IgD-negative memory B cell (primary cell): ENCODE data around the gene GAS2L2. TPM values are rescaled to one million over a fixed set of nuclear protein-coding genes. Genes with fewer than 3 reads are reported as not detected.
"Not testable (repeated sequence)": the region's sequence is repeated elsewhere in the genome, so short reads cannot be mapped to it uniquely, and the experiment has no call there.

Experiments used
- H3K27ac Mint-ChIP-seq, 3 donors: one replicate each; pipeline ENCODE4 v1.8.0; 2020 to 2022; ENCODE audit warnings: mild to moderate bottlenecking in 3 of 3, mixed read lengths in 3 of 3, moderate library complexity in 1 of 3
- H3K27me3 Mint-ChIP-seq: one replicate; pipeline ENCODE4 v1.8.0; 2021; ENCODE audit warnings: mixed read lengths
- H3K36me3 Mint-ChIP-seq: one replicate; pipeline ENCODE4 v1.8.0; 2020; ENCODE audit warnings: mild to moderate bottlenecking, mixed read lengths
- H3K4me1 Mint-ChIP-seq, 3 donors: one replicate each; pipeline ENCODE4 v1.8.0; 2020 to 2022; ENCODE audit warnings: mixed read lengths in 3 of 3, mild to moderate bottlenecking in 1 of 3
- H3K4me3 Mint-ChIP-seq, 4 donors: one replicate each; pipeline ENCODE4 v1.8.0; 2020 to 2022; ENCODE audit warnings: mild to moderate bottlenecking in 4 of 4, mixed read lengths in 4 of 4, moderate library complexity in 3 of 4
- H3K9me3 Mint-ChIP-seq, 3 donors: one replicate each; pipeline ENCODE4 v1.8.0; 2020 to 2021; ENCODE audit warnings: mixed read lengths in 3 of 3, mild to moderate bottlenecking in 1 of 3
- polyA plus RNA-seq: library from polyadenylated mRNA; unstranded; fragments of 300-500 nt; fragmentation: Illumina TruSeq; gene quantifications from one replicate; pipeline ENCODE4 v1.2.3, GENCODE V29; 2021

The GAS2L2 gene
- polyA plus RNA-seq, 1 donor from 2014 or later = not detected

DNA sequence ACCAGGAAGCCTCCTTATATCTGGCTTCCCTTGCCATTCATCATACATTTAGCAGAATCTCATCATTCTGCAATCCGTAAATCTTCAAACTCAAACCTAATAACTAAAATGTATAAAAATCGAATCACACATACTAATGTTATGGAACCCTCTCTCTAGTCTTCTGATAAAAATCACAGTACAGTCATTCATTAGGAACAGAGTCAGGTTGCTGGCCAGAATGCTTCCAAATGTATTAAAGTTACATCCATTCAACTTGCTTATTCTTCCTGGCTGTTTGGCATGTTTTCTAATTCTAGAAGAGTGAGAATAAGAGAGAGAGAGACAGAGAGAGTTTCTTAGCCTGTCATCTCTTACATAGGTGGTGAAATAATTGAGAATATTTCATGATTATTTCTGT, 38.1 kb downstream of the GAS2L2 start:
- H3K4me3 Mint-ChIP-seq = no peak overlapping the region
- no peaks in the 10 kb centered on the region for H3K9me3 Mint-ChIP-seq
- no peak overlapping the region for H3K27ac Mint-ChIP-seq
- H3K36me3 Mint-ChIP-seq = peaks cover 5% of the 10 kb centered on the region
- peaks cover 0 to 2% (median 0%) of the 10 kb centered on the region in 3 donors for H3K4me1 Mint-ChIP-seq
- H3K27me3 Mint-ChIP-seq = no peaks in the 10 kb centered on the region

DNA sequence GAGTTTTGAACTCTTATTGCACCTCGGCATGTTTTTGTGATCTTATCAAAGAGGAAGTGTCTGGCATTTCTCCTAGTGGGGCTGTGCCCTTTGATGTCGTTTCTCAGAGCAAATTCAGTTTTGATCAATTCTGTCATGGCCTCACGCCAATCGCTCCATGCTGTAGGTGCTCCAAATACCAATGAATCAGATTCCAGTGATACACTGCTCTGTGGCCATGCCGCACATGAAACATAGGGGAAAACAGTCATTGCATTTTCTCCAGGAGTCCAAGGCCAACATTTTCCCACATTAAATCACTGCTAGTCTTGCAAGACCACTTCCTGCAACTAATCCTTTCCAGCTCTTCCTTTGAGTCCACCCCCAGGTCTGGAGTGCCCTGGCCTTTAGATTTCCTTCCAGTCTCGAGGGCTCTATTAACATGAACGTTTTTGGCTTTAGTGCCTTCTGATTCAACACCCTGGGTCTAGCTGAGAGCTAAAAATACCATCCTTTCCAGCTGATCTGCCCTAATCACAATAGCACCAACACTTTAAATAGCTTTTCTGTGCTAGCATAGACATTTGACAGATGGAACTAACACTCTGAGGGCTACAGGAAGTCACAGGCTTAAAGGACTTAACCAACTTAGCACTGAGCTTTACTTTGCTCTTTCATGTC, 39.8 kb downstream of the GAS2L2 start:
- no peak overlapping the region for H3K4me3 Mint-ChIP-seq
- H3K27ac Mint-ChIP-seq = no peak overlapping the region
- H3K9me3 Mint-ChIP-seq = no peaks in the 10 kb centered on the region
- no peaks in the 10 kb centered on the region for H3K27me3 Mint-ChIP-seq
- H3K4me1 Mint-ChIP-seq = peaks cover 10 to 13% (median 10%) of the 10 kb centered on the region in 3 donors
- H3K36me3 Mint-ChIP-seq = peaks cover 5% of the 10 kb centered on the region

DNA sequence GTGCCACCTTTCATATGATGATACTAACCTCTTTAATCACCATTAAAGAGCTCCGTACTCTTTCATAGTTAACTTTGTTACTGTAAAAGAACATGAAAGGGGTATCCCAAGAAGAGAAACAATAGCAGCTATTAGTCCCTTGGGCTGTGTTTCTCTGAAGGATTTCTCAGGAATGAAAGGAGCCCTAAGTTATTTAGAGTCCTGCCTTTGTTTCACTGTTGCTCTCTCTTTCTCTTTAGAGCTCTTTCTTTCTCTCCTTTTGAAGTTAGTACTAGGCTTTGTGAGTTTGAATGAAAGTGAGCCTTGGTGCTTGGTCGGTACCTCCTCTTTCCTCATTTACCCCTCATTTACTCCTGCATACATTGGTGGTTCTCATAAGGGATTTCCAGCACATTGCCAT, 42.1 kb downstream of the GAS2L2 start:
- H3K4me3 Mint-ChIP-seq = no peak overlapping the region

DNA sequence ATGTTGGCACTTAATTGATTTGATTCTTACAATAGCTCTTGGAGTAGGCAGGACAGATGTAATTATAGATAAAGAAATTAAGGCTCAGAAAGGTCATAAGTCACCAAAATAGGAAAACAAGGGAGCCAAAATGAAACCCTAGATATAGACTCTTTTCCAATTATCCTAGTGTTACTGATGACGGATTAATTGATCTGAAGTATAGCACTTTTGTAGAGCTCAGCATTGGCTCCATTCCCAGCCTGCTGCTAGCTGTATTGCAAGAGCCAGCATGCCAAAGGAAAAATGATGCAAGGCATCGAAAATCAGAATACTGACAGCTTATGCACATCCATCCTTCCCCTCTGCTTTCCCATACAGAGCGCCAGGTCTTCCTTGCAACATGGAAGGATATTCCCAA, 43.2 kb downstream of the GAS2L2 start:
- peaks cover 22 to 29% (median 23%) of the 10 kb centered on the region in 3 donors for H3K4me1 Mint-ChIP-seq
- no peaks in the 10 kb centered on the region for H3K27me3 Mint-ChIP-seq
- no peak overlapping the region for H3K27ac Mint-ChIP-seq
- no peak overlapping the region for H3K4me3 Mint-ChIP-seq
- H3K36me3 Mint-ChIP-seq = peaks cover 5% of the 10 kb centered on the region
- no peaks in the 10 kb centered on the region for H3K9me3 Mint-ChIP-seq

More for the DNA sequence above, 42.1 kb downstream of the GAS2L2 start:
- Mint-ChIP-seq H3K27ac (no peak overlapping the region), H3K27me3 (no peaks in the 10 kb centered on the region), H3K9me3 (no peaks in the 10 kb centered on the region), H3K4me1 (peaks cover 17 to 23% (median 18%) of the 10 kb centered on the region in 3 donors), H3K36me3 (peaks cover 5% of the 10 kb centered on the region)

DNA sequence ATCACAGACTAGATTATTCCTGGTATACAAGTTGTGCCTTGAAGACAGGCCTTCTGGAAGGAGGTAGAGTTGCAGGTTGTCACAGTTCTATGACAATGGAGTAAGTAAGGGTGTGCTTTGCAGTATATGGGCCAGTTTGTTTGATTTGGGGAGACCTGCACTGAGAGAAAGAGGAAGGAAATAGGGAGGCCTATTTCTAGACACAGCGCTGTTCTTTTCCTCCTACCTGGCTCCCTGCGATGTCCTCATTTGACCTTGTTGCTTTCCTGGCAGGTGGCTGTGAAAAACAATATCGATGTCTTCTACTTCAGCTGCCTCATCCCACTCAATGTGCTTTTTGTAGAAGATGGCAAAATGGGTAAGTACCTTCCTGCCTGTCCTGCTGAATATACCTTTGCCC, 44.1 kb downstream of the GAS2L2 start:
- Mint-ChIP-seq H3K36me3 (peaks cover 7% of the 10 kb centered on the region), H3K4me3 (peak overlapping the region in 2 of 4 donors; percentile 3 to 83), H3K27ac (peak overlapping the region in 1 of 3 donors; percentile 43), H3K27me3 (no peaks in the 10 kb centered on the region), H3K9me3 (no peaks in the 10 kb centered on the region), H3K4me1 (peaks cover 23 to 32% (median 26%) of the 10 kb centered on the region in 3 donors)

DNA sequence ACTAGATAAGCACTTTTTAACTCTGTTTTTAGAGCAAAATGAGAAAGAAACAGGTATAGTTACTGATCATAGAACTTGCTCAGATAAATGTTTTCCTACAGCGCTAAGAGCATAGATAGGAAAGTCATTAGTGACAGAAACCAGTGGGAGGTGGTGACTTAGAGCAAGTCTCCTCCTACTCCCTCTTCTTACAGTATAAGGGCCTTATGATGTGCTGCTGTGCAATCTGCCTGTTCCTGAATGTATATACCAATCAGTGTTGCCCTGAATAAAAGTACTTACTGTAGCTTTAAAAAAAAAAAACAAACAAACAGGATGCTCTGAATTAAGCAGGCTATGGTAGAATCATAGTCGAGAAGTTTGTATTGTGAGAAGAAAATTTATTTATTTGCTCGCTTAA, 44.9 kb downstream of the GAS2L2 start:
- H3K4me3 Mint-ChIP-seq = no peak overlapping the region
- no peaks in the 10 kb centered on the region for H3K27me3 Mint-ChIP-seq
- H3K27ac Mint-ChIP-seq = no peak overlapping the region
- peaks cover 7% of the 10 kb centered on the region for H3K36me3 Mint-ChIP-seq
- H3K9me3 Mint-ChIP-seq = no peaks in the 10 kb centered on the region
- peaks cover 23 to 32% (median 26%) of the 10 kb centered on the region in 3 donors for H3K4me1 Mint-ChIP-seq

DNA sequence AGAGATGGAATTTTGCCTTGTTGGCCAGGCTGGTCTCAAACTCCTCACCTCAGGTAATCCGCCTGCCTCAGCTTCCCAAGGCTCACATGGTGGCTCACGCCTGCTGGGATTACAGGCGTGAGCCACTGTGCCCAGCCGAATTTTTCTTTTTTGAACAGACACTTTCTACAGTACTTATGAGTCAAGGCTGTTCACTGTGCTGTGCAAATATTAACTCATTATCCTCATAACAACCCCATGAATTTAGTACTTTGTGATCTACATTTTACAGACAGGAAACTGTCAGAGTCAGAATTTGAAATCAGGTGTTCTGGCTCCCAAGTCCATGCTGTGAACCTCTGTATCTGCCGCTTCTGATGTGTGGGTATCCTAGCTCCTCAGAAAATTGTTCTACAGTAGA, 47.3 kb downstream of the GAS2L2 start:
- Mint-ChIP-seq H3K4me3 (peak overlapping the region in 1 of 4 donors; percentile 32), H3K4me1 (peaks cover 25 to 30% (median 26%) of the 10 kb centered on the region in 3 donors), H3K9me3 (peaks cover 0 to 3% (median 0%) of the 10 kb centered on the region in 3 donors), H3K27me3 (no peaks in the 10 kb centered on the region), H3K27ac (peak overlapping the region in 1 of 3 donors; percentile 20), H3K36me3 (peaks cover 14% of the 10 kb centered on the region)

DNA sequence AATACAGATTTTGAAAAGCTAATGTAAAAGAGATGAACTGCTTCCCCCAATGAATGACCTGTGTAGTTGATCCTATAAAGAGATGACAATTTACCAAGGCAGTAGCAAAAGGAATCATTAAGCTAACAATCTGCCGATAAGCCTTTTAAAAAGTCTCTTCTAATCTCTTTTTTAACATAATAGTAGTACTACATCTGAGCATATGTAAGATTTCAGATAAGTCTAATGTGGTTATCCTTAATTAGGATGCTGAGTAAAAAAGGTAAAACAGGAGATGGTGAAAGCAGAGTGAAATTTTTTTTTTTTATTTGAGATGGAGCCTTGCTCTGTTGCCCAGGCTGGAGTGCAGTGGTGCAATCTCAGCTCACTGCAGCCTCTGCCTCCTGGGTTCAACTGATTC, 47.8 kb downstream of the GAS2L2 start:
- Mint-ChIP-seq H3K36me3 (peaks cover 11% of the 10 kb centered on the region), H3K27ac (peak overlapping the region in 1 of 3 donors; percentile 20), H3K4me3 (no peak overlapping the region), H3K4me1 (peaks cover 25 to 30% (median 26%) of the 10 kb centered on the region in 3 donors), H3K27me3 (no peaks in the 10 kb centered on the region), H3K9me3 (peaks cover 0 to 3% (median 0%) of the 10 kb centered on the region in 3 donors)

DNA sequence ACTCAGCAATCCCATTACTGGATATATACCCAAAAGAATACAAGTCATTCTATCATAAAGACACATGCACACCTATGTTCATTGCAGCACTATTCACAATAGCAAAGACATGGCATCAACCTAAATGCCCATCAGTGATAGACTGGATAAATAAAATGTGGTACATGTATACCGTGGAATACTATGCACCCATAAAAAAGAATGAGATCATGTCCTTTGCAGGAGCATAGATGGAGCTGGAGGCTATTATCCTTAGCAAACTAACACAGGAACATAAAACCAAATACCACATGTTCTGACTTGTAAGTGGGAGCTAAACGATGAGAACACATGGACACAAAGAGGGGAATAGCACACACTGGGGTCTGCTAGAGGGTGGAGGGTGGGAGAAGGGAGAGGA, 49.7 kb downstream of the GAS2L2 start:
- not testable (repeated sequence) for H3K9me3 Mint-ChIP-seq, H3K36me3 Mint-ChIP-seq, H3K27me3 Mint-ChIP-seq, H3K4me3 Mint-ChIP-seq, H3K27ac Mint-ChIP-seq
- peaks cover 16 to 20% (median 17%) of the 10 kb centered on the region in 3 donors for H3K4me1 Mint-ChIP-seq

DNA sequence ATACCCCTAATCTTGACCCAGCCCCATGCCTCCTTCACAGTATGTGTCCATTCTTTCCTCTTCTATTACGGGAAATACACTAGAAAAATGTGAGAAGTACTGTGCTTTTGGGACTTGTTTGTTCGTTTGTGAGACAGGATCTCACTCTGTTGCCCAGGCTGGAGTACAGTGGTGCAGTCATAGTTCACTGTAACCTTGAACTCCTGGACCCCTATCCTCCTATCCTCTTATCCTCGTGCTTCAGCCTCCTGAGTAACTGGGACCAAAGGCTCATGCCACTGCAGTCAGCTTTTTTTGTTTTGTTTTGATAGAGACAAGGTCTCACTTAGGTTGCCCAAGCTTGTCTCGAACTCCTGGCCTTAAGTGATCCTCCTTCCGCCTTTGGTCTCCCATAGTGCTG, 51.5 kb downstream of the GAS2L2 start:
- Mint-ChIP-seq H3K27me3 (no peaks in the 10 kb centered on the region), H3K9me3 (peaks cover 0 to 3% (median 0%) of the 10 kb centered on the region in 3 donors), H3K27ac (no peak overlapping the region), H3K4me1 (peaks cover 6 to 9% (median 9%) of the 10 kb centered on the region in 3 donors), H3K36me3 (peaks cover 9% of the 10 kb centered on the region), H3K4me3 (no peak overlapping the region)

DNA sequence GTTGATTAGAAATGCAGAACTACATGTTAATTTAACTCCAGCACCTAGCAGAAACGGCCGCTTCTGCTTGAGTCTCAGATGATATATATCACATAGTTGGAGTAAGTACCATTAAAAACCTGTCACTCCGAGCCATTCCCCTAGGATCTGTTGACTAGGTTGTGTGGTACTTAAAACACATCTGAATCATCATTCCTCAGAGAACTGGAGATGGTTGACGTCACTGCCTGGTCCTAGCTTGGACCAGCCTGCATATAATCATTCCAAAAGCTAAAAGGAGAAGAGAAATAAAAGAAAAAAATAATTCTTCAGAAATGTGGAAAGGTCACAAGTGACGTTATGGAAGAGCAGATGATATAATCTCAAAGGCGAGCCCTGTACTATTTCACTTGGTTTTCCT, 52.9 kb downstream of the GAS2L2 start:
- no peak overlapping the region for H3K4me3 Mint-ChIP-seq
- H3K27me3 Mint-ChIP-seq = no peaks in the 10 kb centered on the region
- peaks cover 9% of the 10 kb centered on the region for H3K36me3 Mint-ChIP-seq
- H3K27ac Mint-ChIP-seq = no peak overlapping the region
- peaks cover 0 to 3% (median 0%) of the 10 kb centered on the region in 3 donors for H3K9me3 Mint-ChIP-seq
- H3K4me1 Mint-ChIP-seq = peaks cover 2 to 6% (median 5%) of the 10 kb centered on the region in 3 donors

DNA sequence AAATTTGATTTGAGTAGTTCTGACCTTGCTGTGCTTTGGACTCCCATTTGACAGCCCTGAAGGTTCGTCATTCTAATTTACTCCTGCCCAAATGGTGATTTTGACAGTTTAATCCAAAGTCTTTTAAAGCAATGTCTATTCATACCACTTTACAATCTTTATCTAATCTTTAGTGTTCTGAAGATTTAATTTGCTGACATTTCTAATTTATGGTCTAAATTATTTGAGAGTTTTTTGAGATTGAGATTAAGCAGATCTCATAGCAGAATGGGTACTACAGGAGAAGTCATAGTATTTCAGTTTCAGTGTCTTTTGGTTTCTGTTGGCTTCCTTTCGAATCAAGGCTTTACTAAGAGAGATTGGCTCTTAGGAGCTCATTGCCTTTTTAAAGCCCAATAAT, 54.2 kb downstream of the GAS2L2 start:
- Mint-ChIP-seq H3K4me3 (no peak overlapping the region), H3K9me3 (peaks cover 0 to 3% (median 0%) of the 10 kb centered on the region in 3 donors), H3K27me3 (no peaks in the 10 kb centered on the region), H3K36me3 (peaks cover 7% of the 10 kb centered on the region), H3K27ac (peak overlapping the region in 1 of 3 donors; percentile 50), H3K4me1 (peaks cover 0 to 2% (median 0%) of the 10 kb centered on the region in 3 donors)

DNA sequence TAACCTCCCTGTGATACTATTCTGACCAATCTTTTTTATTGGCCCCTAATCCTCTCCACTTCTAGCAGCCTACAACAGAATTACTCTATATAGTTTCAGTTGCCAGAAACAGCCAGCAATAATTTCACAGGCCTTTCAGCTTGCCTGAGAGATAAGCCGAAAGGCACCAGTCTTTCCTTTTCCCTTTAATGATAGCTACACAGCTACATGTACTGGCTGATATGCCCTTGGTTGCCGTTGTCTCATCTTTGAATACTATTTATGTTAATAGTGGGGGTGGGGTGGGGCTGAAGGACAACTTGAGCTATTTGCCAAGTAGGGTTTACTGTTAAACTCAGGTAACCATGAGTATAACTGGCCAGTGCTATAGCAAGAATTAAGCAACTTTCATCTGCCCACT, 57.4 kb downstream of the GAS2L2 start:
- Mint-ChIP-seq H3K4me1 (no peaks in the 10 kb centered on the region), H3K36me3 (peaks cover 5% of the 10 kb centered on the region), H3K27ac (no peak overlapping the region), H3K4me3 (no peak overlapping the region), H3K27me3 (no peaks in the 10 kb centered on the region), H3K9me3 (no peaks in the 10 kb centered on the region)

DNA sequence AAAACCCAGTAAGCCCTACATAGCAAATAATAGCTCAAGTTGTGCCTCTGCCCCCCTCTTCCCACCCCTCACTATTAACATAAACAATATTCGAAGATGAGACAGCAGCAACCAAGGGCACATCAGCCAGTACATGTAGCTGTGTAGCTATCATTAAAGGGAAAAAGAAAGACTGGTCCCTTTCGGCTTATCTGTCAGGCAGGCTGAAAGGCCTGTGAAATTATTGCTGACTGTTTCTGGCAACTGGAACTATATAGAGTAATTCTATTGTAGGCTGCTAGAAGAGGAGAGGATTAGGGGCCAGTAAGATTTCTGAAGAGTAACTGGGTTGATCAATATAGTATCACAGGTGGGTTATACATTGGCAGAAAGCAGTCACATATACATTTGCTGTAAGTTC, 58.1 kb downstream of the GAS2L2 start:
- H3K4me1 Mint-ChIP-seq = no peaks in the 10 kb centered on the region

More for the DNA sequence above, 58.1 kb downstream of the GAS2L2 start:
- Mint-ChIP-seq H3K4me3 (no peak overlapping the region), H3K27me3 (no peaks in the 10 kb centered on the region), H3K9me3 (no peaks in the 10 kb centered on the region), H3K36me3 (peaks cover 9% of the 10 kb centered on the region), H3K27ac (no peak overlapping the region)
